Neutrophil (primary cell): Measurements from ENCODE around the gene CYTH3.
"Not testable (repeated sequence)": the region's sequence is repeated elsewhere in the genome, so short reads cannot be mapped to it uniquely, and the experiment has no call there.

Experiments
- H3K27ac ChIP-seq: fragments of 200-600 bp; sonication (generic); 2 replicates; pipeline ENCODE4 v1.5.1; 2016; ENCODE audit warnings: mild to moderate bottlenecking, moderate library complexity
- H3K27me3 ChIP-seq: fragments of 200-600 bp; sonication (generic); 2 replicates; pipeline ENCODE4 v1.6.0; 2016; ENCODE audit warnings: mild to moderate bottlenecking
- H3K36me3 ChIP-seq: fragments of 200-600 bp; sonication (generic); 2 replicates; pipeline ENCODE4 v1.5.1; 2017
- H3K4me1 ChIP-seq, 2 experiments: fragments of 200-600 bp in 1 of 2; sonication (generic) in 1 of 2; 1 replicate in 1 of 2; 2 replicates in 1 of 2; pipeline versions ENCODE4 v1.5.1 to v1.6.1; 2013 to 2016; ENCODE audit warnings: low read depth in 1 of 2, low read length in 1 of 2, mild to moderate bottlenecking in 1 of 2, moderate library complexity in 1 of 2; ENCODE audit not compliant: control insufficient read depth in 1 of 2, insufficient read depth in 1 of 2
- H3K4me3 ChIP-seq, 2 experiments: fragments of 200-600 bp in 1 of 2; sonication (generic) in 1 of 2; 1 replicate in 1 of 2; 2 replicates in 1 of 2; pipeline ENCODE4 v1.5.1; 2013 to 2016; ENCODE audit warnings: low read depth in 1 of 2, low read length in 1 of 2, mild to moderate bottlenecking in 1 of 2, moderate library complexity in 1 of 2
- H3K9me3 ChIP-seq: fragments of 200-600 bp; sonication (generic); 2 replicates; pipeline ENCODE4 v1.5.1; 2016
- CTCF ChIP-seq: fragments of 200-600 bp; sonication (generic); IDR thresholded peaks from 2 replicates; pipeline ENCODE4 v1.5.1; 2016; ENCODE audit warnings: antibody characterized with exemption

The CYTH3 gene

DNA sequence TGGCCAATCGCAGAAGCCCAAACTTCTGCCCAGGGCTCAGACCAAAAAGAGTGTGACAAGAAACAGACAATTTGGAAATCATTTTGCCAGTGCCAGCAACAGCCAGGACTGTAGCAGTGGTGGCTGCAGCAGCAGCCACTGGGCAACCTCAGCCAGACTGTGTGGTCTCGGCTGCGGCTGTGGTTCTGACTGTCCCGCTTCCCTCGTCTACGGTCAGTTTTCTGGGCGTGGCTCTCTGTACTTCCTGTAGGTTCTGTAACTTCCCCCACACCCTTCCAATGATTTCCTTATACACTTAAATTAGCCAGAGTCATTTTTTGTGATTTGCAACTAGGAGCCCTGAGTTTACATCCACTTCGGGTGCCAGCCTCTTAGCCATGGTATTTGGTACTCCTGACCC, 39.9 kb downstream of the CYTH3 start:
- Histone ChIP-seq H3K4me3 (peak overlapping the region; percentile 33 to 35), H3K27ac (peak overlapping the region; percentile 44), H3K4me1 (peaks cover 16 to 31% of the 10 kb centered on the region in 2 experiments)

DNA sequence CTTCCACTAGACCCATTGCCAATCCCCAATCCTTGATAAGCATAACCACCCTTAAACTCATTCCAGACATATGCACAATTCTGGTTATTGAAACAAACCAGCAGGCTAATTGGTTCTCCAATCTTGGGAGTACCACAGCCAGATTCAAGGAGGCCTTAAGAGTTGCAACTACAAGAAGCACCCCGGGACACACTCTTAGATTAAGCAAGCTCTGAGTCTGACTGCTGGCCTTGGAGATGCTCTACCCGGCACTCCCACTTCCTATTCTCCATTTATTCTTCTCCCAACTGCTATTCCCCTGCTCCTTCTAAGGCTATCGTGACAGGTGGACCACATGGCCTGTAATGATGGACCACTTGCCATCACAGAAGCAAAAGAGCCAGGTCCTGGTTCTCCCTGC, 40.3 kb downstream of the CYTH3 start:
- no peak for TF ChIP-seq CTCF
- peak overlapping the region; percentile 33 to 35 for H3K4me3 ChIP-seq
- peaks cover 28% of the 10 kb centered on the region for H3K27me3 ChIP-seq
- H3K36me3 ChIP-seq, result no peaks in the 10 kb centered on the region
- no peaks in the 10 kb centered on the region for H3K9me3 ChIP-seq
- peaks cover 16 to 31% of the 10 kb centered on the region in 2 experiments for H3K4me1 ChIP-seq
- H3K27ac ChIP-seq, result peak overlapping the region; percentile 44

More for the DNA sequence above, 39.9 kb downstream of the CYTH3 start:
- peaks cover 28% of the 10 kb centered on the region for H3K27me3 ChIP-seq
- no peak for TF ChIP-seq CTCF
- H3K36me3 ChIP-seq, result no peaks in the 10 kb centered on the region
- no peaks in the 10 kb centered on the region for H3K9me3 ChIP-seq

DNA sequence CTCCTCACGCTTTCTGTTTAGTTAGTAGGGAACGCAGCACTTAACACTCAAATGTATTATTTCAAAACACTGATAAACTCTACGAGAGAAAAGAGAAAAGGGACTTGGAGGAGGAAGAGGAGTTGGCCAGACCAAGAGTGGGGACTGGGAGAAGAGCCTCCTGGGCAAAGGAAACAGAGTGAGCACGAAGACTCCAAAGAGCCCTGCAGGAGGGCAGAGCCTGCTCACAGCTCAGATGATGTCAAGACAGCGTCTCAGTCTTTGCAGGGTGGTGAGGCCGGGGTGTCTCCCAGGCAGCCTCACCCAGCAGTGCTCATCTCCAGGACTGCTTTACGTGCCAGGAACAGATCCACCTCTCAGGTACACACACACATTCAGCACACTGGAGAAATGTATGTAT, 41.2 kb downstream of the CYTH3 start:
- Histone ChIP-seq H3K27me3 (peaks cover 28% of the 10 kb centered on the region), H3K27ac (no peak overlapping the region), H3K9me3 (no peaks in the 10 kb centered on the region), H3K4me3 (no peak overlapping the region), H3K36me3 (no peaks in the 10 kb centered on the region), H3K4me1 (peaks cover 16 to 31% of the 10 kb centered on the region in 2 experiments)
- TF ChIP-seq CTCF, result no peak

- H3K9me3 ChIP-seq, H3K27ac ChIP-seq, H3K4me3 ChIP-seq, H3K36me3 ChIP-seq: not testable (repeated sequence)
- Histone ChIP-seq H3K27me3 (peaks cover 20% of the 10 kb centered on the region), H3K4me1 (peaks cover 16 to 31% of the 10 kb centered on the region in 2 experiments)
Measured at GRCh38 chr7:6229284-6229683, 43.1 kb downstream of the CYTH3 start.

DNA sequence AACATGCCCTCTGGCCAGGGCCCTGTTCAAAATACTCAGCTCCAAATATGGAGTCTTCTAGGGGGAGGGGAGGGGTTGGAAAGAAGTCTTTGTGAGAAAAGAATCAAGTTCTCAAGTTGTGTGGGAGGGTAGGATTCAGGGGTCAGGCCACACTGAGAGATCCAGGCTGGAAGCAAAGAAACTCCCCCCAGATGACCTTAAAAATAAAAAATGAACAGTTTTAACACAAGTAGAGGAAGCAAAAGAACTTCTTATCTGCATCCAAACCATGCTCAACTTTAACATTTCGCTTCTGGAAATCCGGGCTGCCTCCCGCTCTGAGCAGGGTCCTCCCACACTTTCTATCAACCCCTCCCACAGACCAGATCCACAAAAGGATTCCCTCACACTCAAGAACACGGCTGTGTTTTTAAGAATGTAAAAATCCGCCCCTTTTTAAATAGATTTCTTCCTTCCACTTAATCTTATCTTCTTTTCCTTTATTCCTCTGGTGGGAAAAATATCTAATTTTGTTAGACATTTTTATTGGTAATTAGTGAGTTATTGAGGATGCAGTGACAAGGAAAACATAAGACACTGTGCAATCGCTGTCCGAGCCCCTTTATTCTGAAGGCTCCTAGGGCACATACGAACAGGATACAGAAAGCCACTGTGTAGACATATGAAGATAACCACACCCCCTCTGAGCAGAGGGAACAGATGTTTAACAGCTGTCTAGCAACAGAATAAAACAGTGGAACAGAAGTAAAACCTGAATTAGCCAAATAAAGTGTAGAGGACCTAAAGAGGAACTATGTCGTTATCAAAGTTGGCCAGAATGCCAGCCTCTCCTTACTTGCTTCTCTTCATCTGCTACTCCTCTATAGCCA, 43.8 kb downstream of the CYTH3 start:
- no peak overlapping the region for H3K4me3 ChIP-seq
- no peaks in the 10 kb centered on the region for H3K36me3 ChIP-seq
- TF ChIP-seq CTCF, result no peak
- H3K4me1 ChIP-seq, result peaks cover 16 to 31% of the 10 kb centered on the region in 2 experiments
- H3K27ac ChIP-seq, result no peak overlapping the region
- peaks cover 17% of the 10 kb centered on the region for H3K27me3 ChIP-seq
- no peaks in the 10 kb centered on the region for H3K9me3 ChIP-seq

GRCh38 chr7:6227294-6227846, 45.1 kb downstream of the CYTH3 start:
- peaks cover 17% of the 10 kb centered on the region for H3K27me3 ChIP-seq
- no peaks in the 10 kb centered on the region for H3K36me3 ChIP-seq
- H3K27ac ChIP-seq, result no peak overlapping the region
- no peak for TF ChIP-seq CTCF
- H3K4me3 ChIP-seq, result no peak overlapping the region
- no peaks in the 10 kb centered on the region for H3K9me3 ChIP-seq
- H3K4me1 ChIP-seq, result peaks cover 8 to 21% of the 10 kb centered on the region in 2 experiments
